Sigmoid colon (tissue), 7 donors: ENCODE data around the gene SLC17A2. TPM values are rescaled to one million over a fixed set of nuclear protein-coding genes. Genes with fewer than 3 reads are reported as not detected.

Source experiments
- DNase-seq: peaks from one replicate; pipeline ENCODE4 v3.0.0-alpha.2; 2019
- H3K27ac ChIP-seq, 4 donors: fragments of 200-600 bp; sonication (generic); one replicate each; pipeline ENCODE4 v1.5.1; 2016 to 2019; ENCODE audit warnings: mild to moderate bottlenecking in 1 of 4
- H3K27me3 ChIP-seq, 3 donors: fragments of 200-600 bp; sonication (generic); one replicate each; pipeline ENCODE4 v1.5.1; 2019; ENCODE audit warnings: mild to moderate bottlenecking in 1 of 3
- H3K36me3 ChIP-seq, 4 donors: fragments of 200-600 bp; sonication (generic); one replicate each; pipeline ENCODE4 v1.5.1; 2016 to 2019
- H3K4me1 ChIP-seq, 4 donors: fragments of 200-600 bp; sonication (generic); one replicate each; pipeline ENCODE4 v1.5.1; 2017 to 2019
- H3K4me3 ChIP-seq, 4 donors: fragments of 200-600 bp; sonication (generic); one replicate each; pipeline ENCODE4 v1.5.1; 2017 to 2019; ENCODE audit warnings: mild to moderate bottlenecking in 2 of 4, moderate library complexity in 1 of 4
- H3K9me3 ChIP-seq, 4 donors: fragments of 200-600 bp in 3 of 4; sonication (generic) in 3 of 4; one replicate each; pipeline versions ENCODE4 v1.5.1 to v1.6.1; 2013 to 2019
- EP300 ChIP-seq, 4 donors: sonication (generic); formaldehyde crosslinking; IDR thresholded peaks; one replicate each; pipeline ENCODE4 v1.6.1; 2017; ENCODE audit warnings: antibody characterized with exemption in 4 of 4
- POLR2A ChIP-seq, 2 donors: fragments of 450-650 bp; IDR thresholded peaks; one replicate each; pipeline ENCODE4 v1.6.1; 2016; ENCODE audit warnings: antibody characterized with exemption in 2 of 2, mild to moderate bottlenecking in 2 of 2, moderate library complexity in 2 of 2
- POLR2AphosphoS5 ChIP-seq, 4 donors: sonication (generic); formaldehyde crosslinking; IDR thresholded peaks; one replicate each; pipeline ENCODE4 v1.6.1; 2017; ENCODE audit warnings: antibody characterized with exemption in 4 of 4
- WGBS, 2 donors: extraction: QIAGEN DNeasy Blood & Tissue Kit; methylation state at CpG; one replicate each; pipeline ENCODE4 v1.1.7; 2013; 5-methylcytosine and 5-hydroxymethylcytosine counted together
- intact Hi-C: fragments of 100-400 bp; cut with DNase I; formaldehyde crosslinking; loops from one replicate; pipeline ENCODE4 v1.15.1; 2023
- polyA plus RNA-seq, 3 donors: library from polyadenylated mRNA; stranded (reverse); fragments of 200-250 nt; gene quantifications; one replicate each; pipeline ENCODE4 v1.2.3, GENCODE V29; 2013
- total RNA-seq, 4 donors: library from RNA; depleted of rRNA; stranded (reverse); fragments of >200 nt; gene quantifications; one replicate each; pipeline ENCODE4 v1.1.0, GENCODE V29; 2016
- TF ChIP-seq, protein P1 (sequence below), 4 experiments: fragments of 450-650 bp in 3 of 4; fragments of 200-600 bp in 1 of 4; IDR thresholded peaks; one replicate each; pipeline ENCODE4 v1.5.1; 2016 to 2019; ENCODE audit warnings: antibody characterized with exemption in 4 of 4, mild to moderate bottlenecking in 3 of 4, moderate library complexity in 2 of 4
- donor health status: healthy with polysubstance abuse.
- donor health status: Bipolar disorder and iron deficiency.
- donor health status: healthy.

Gene SLC17A2
- total and polyA plus RNA-seq, 7 donors: not detected

GRCh38 chr6:25900843-25901242 lies 29.6 kb downstream of the SLC17A2 start:
- no peak for DNase-seq
- intact Hi-C loops: no loop called here
- Histone ChIP-seq H3K36me3 (no peaks in the 10 kb centered on the region), H3K27me3 (no peaks in the 10 kb centered on the region), H3K4me3 (no peak overlapping the region), H3K27ac (no peak overlapping the region), H3K9me3 (no peaks in the 10 kb centered on the region), H3K4me1 (no peaks in the 10 kb centered on the region)
- WGBS, 2 donors: 90 to 92% methylated on average over 1 of the region's 1 CpG
- TF ChIP-seq, protein P1, sequence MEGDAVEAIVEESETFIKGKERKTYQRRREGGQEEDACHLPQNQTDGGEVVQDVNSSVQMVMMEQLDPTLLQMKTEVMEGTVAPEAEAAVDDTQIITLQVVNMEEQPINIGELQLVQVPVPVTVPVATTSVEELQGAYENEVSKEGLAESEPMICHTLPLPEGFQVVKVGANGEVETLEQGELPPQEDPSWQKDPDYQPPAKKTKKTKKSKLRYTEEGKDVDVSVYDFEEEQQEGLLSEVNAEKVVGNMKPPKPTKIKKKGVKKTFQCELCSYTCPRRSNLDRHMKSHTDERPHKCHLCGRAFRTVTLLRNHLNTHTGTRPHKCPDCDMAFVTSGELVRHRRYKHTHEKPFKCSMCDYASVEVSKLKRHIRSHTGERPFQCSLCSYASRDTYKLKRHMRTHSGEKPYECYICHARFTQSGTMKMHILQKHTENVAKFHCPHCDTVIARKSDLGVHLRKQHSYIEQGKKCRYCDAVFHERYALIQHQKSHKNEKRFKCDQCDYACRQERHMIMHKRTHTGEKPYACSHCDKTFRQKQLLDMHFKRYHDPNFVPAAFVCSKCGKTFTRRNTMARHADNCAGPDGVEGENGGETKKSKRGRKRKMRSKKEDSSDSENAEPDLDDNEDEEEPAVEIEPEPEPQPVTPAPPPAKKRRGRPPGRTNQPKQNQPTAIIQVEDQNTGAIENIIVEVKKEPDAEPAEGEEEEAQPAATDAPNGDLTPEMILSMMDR (IDR thresholded peaks at IDR 0.05): no peak
- TF ChIP-seq POLR2A (IDR thresholded peaks at IDR 0.05) (no peak), EP300 (IDR thresholded peaks at IDR 0.05) (no peak), POLR2AphosphoS5 (IDR thresholded peaks at IDR 0.05) (no peak)

- intact Hi-C loops: loop anchor here (10.0 kb wide), 1 partner anchor 115 kb away; no protein-coding TSS in a partner anchor
- no peaks in the 10 kb centered on the region for H3K36me3 ChIP-seq
- no peaks in the 10 kb centered on the region for H3K27me3 ChIP-seq
- no peaks in the 10 kb centered on the region for H3K4me1 ChIP-seq
- no peak for DNase-seq
- H3K27ac ChIP-seq: no peak overlapping the region
- no peaks in the 10 kb centered on the region for H3K9me3 ChIP-seq
- TF ChIP-seq POLR2A (IDR thresholded peaks at IDR 0.05) (no peak), EP300 (IDR thresholded peaks at IDR 0.05) (no peak), POLR2AphosphoS5 (IDR thresholded peaks at IDR 0.05) (no peak)
- TF ChIP-seq, protein P1 (IDR thresholded peaks at IDR 0.05): no peak
- 67 to 72% methylated on average over 2 of the region's 2 CpGs for WGBS, 2 donors
- H3K4me3 ChIP-seq: no peak overlapping the region
Measured at GRCh38 chr6:25899580-25900408, 30.7 kb downstream of the SLC17A2 start.

DNA sequence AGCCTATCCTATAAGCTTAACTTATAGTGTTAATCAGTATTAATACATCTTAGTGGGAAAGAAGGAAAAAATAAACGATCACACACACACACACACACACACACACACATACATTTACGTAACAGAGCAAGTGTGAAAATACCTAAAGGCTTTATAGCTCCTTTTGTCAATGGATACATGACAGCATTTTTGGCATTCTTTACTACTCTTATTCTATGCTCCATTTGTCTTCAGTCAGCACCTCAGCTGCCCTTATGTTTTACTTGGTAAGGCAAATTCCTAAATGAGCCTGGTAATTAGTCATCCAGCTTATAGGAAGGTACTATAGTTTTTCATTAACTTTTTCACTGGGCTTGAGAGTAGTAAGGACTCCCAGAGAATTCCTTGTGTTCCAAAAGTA lies 31.4 kb downstream of the SLC17A2 start:
- Histone ChIP-seq H3K4me1 (no peaks in the 10 kb centered on the region), H3K36me3 (no peaks in the 10 kb centered on the region), H3K27me3 (no peaks in the 10 kb centered on the region), H3K9me3 (no peaks in the 10 kb centered on the region), H3K4me3 (no peak overlapping the region), H3K27ac (no peak overlapping the region)
- TF ChIP-seq POLR2AphosphoS5 (IDR thresholded peaks at IDR 0.05) (no peak), POLR2A (IDR thresholded peaks at IDR 0.05) (no peak), EP300 (IDR thresholded peaks at IDR 0.05) (no peak)
- TF ChIP-seq, protein P1 (IDR thresholded peaks at IDR 0.05): no peak
- no peak for DNase-seq
- 77 to 89% methylated on average over 2 of the region's 2 CpGs for WGBS, 2 donors
- intact Hi-C loops: loop anchor here (10.0 kb wide), 1 partner anchor 114 kb away; no protein-coding TSS in a partner anchor

DNA sequence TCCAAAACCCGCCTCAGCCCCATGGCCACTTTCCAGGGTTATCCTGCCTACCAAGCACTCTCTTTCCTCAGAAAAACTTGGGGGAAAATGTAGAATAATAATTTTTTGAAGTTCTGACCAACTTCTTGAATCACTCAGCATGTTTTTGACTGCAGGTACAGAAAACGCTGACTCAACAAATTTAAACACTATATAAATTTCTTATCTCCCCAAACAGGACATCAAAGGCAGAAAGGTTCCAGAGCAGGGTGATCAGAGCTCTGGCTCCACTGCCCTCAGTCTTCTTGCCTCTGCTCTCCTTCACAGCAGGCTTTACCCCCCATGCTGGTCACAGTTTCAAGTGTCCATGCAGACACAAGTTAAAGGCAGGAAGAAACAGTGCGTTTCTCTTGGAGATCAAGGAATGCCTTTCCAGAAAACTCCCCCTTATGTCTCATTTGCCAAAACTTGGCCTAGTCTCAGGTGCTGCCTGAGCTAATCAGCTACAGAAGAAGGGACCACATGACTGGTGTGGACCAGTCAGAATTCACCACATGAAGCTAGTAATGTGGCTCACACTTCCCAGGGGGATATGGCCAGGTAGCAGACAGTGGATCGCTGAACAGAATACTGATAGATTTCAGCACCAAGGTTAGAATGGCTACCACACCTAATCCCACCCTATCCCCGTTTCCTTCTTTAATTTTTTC lies 32.1 kb downstream of the SLC17A2 start:
- Histone ChIP-seq H3K27me3 (no peaks in the 10 kb centered on the region), H3K27ac (no peak overlapping the region), H3K36me3 (no peaks in the 10 kb centered on the region), H3K4me1 (no peaks in the 10 kb centered on the region), H3K9me3 (no peaks in the 10 kb centered on the region), H3K4me3 (no peak overlapping the region)
- no peak for DNase-seq
- intact Hi-C loops: loop anchor here (10.0 kb wide), 1 partner anchor 114 kb away; no protein-coding TSS in a partner anchor
- WGBS, 2 donors: 83 to 87% methylated on average over 5 of the region's 5 CpGs
- TF ChIP-seq POLR2A (IDR thresholded peaks at IDR 0.05) (no peak), EP300 (IDR thresholded peaks at IDR 0.05) (no peak), POLR2AphosphoS5 (IDR thresholded peaks at IDR 0.05) (no peak)
- TF ChIP-seq, protein P1 (IDR thresholded peaks at IDR 0.05): no peak
